ENCODE data around the gene MGRN1. TPM values are rescaled to one million over a fixed set of nuclear protein-coding genes. Genes with fewer than 3 reads are reported as not detected.
A peak's percentile ranks its signal among the peaks of the same experiment; 100 is the strongest.
"Not testable (repeated sequence)": the region's sequence is repeated elsewhere in the genome, so short reads cannot be mapped to it uniquely, and the experiment has no call there.

Gene MGRN1
- total RNA-seq, 1 donor from 2014 or later = 104 TPM

DNA sequence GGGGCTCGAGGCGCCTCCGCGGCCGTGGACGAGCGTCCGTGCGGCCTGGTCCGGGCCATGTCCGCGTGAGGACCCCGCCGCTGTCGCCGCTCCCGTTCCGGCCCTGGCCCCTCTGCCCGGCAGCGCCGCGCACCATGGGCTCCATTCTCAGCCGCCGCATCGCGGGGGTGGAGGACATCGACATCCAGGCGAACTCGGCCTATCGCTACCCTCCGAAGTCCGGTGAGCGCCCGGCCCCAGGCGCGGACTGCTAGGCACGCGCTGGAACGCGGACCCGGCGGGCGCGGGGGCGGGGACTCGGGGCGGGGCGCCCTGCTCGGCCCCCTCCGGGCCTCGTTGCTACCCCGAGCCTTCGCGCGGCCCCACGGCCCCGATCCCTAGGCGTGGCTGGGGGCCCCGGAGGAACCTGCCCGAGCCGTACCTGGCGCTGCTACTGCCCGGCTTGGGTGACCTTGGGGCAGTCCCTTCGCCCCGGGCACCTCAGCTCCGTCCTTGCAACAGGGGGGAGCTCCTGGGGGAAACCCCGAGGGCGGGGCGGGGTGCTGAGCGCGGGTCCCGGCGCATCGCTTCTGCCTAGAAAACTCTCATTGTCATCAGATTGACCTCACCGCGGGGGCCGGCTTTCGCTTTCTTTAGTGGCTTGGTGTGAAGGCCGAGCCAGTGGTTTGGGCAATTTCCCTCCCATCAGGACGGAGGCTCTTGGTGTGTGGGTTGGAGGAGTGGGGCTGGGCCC lies 367 bp downstream of the MGRN1 start:
- DNase-seq (ENCODE audit: low spot score) = peak; percentile 68

DNA sequence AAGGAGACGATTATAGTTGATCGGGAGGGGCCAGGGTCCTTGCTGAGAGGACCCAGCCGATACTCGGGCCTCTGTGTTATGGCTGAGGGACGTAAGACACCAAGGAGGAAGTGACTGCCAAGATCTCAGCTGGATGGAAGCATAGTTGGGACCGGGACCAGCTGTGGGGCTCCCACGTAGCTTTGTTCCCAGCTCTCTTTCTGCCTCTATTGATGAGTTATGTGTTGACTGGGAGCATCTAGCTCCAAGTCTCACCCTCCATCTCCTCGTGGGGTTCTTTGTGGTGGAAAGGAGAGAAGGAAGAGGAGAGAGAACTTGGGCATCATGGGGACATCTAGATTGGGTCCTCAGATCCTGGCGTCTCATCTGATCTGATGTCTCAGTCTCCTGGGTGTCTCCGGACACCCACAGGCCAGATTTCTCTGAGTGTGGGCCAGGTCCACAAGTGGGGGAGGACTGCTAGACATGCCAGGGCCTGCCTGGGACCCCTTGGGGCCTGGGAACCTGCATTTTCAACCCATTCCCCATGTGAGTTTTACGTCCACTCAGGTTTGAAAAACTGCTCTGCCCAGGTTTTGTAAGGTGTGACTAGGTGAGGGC lies 1.0 kb downstream of the MGRN1 start:
- DNase-seq (ENCODE audit: low spot score) = no peak

DNA sequence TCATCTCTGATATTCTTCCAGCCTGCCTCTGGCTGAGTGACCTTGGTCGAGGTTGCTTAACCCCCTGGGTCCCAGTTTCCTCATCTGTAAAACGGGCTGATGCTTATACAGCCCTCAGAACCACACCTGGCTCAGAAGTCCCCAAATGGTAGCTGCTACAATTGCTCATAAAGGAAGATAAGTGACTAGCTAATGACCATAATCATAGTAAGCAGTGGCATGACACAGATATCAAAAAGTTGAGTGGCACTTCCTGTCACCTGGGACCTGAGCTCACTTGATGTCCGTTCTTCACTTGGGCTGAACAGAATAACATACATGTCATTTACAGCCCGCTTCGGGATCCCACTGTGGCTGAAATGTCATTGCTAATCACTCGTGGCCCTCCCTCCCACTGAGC lies 1.8 kb downstream of the MGRN1 start:
- DNase-seq (ENCODE audit: low spot score) = no peak

DNA sequence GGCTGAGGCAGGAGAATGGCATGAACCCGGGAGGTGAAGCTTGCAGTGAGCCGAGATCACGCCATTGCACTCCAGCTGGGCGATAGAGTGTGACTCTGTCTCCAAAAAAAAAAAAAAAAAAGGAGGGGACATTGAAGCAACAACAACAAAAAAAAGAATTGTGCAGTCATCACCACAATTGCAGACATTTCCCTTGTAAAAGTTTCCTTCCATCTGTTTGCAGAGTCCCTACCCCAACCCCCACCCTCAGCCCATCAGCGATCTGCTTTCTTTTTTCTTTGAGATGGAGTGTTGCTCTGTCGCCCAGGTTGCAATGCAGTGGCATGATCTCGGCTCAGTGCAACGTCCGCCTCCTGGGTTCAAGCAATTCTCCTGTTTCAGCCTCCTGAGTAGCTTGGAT lies 3.7 kb downstream of the MGRN1 start:
- DNase-seq (ENCODE audit: low spot score) = no peak

DNA sequence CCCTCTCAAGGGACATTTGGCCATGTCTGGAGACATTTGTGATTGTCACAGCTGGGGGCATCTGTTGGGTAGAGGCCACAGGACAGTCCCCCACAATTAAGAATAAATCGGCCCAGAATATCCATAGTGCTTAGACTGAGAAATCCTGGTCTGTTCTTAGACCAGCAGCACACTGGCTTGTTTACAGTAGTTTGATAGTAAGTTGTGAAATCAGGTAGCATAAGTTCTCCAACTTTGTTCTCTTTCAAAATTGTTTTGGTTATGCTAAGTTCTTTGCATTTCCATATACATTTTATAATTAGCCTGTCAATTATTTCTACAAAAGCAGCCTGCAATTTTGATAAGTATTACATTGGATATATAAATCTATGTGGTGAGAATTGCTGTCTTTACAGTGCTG lies 6.8 kb downstream of the MGRN1 start:
- no peak for DNase-seq (ENCODE audit: low spot score)

DNA sequence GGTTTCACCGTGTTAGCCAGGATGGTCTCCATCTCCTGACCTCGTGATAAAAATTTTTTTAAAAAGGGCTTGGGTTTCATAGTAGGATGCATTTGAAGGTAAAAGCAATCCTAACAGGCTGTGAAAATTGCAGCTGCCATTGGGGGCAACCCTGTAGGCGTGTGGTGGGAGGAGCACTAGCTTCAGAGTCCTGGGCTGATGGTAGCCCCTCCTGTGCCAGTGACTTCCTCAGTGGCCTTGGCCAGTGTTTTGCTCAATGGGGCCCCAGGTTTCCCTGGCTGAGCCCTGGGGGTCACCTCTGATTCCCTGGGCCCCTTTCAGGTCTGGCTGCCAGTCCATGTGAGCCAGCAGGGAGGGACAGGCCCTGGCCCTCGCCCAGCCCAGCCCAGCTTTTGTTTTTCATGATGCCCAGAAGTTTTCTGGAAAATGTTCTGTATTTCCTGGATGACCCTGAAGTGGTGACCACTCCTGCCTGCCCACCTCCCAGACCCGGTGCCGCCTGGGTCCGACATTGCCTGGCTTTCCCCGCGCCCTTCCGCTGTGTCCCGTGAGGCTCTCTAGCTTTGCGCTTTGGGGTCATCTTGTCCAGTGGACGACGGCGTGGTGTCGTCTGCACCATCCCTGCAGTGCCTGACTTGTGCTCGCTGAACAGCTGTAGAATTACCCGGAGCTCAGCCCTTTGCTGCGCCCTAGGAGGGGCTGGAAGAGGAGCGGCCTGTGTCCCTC lies 9.4 kb downstream of the MGRN1 start:
- DNase-seq (ENCODE audit: low spot score) = no peak

DNA sequence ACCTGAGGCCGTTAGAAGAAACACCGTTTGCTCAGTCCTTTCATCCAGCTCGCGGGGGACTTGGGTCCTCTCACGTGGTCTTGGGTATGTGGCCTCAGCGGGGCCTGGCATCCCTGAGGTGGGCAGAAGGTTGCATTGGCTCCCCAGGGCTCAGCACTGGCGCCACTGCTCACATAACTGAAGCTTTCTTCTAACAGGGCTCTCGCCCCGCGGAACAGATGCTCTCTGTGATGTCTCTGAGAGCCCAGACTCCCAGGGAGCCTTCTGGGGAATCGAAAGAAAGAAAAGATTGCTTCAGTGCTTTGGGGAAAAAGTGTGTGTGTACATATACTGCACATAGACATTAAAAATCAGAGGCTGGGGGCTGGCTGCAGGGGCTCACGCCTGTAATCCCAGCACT lies 10.1 kb downstream of the MGRN1 start:
- no peak for DNase-seq (ENCODE audit: low spot score)

DNA sequence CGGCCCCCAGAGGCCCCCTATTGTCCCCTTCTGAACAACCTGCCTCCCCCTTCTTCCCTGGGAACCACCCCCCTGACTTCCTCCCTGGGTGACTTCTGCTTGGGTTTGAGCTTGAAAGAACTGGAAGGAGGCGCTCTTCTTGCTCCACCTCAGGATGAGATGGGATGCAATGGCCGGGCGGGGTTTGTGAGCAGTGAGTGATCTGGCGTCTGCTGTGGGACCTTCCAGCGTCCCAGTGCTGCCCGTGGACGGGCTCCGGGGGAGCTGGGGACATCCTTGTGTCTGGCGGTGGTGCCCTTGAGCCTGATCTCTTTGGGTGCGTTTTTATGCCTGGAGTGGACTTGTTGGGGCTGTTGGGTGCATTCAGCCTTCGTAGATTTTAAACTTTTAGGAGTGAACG lies 11.6 kb downstream of the MGRN1 start:
- DNase-seq (ENCODE audit: low spot score) = no peak

DNA sequence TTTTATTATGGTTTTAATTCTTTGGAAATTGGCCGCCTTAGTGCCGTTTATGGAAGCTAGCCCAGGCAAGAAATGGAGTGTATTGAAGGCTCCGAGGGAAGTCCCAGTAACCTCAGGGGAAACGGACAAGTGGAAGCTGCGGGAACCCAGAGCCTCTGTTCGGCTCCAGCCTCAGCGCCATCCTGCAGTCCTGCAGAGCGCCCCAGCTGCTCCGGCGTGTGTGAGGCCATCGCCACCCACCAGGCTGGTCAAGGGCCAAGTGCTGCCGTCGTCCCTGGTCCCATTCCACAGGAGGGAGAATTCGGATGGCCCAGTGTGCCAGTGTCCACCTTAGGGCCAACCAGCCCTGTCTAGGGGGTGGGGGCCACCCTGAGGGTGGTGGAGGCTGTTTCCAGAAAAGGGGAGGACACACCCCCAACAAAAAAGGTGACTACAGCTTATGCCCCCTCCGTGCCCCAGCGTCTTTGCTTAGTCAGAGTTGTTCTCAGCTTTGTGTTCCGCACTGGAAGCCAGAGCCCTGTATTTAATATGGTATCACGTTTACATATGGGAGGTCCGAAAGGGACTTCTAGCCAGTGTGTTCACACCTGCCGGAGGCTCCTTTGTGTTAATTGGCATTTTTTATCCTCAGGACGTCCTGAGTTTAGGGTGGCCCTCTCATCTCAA lies 13.0 kb downstream of the MGRN1 start:
- DNase-seq (ENCODE audit: low spot score) = no peak

DNA sequence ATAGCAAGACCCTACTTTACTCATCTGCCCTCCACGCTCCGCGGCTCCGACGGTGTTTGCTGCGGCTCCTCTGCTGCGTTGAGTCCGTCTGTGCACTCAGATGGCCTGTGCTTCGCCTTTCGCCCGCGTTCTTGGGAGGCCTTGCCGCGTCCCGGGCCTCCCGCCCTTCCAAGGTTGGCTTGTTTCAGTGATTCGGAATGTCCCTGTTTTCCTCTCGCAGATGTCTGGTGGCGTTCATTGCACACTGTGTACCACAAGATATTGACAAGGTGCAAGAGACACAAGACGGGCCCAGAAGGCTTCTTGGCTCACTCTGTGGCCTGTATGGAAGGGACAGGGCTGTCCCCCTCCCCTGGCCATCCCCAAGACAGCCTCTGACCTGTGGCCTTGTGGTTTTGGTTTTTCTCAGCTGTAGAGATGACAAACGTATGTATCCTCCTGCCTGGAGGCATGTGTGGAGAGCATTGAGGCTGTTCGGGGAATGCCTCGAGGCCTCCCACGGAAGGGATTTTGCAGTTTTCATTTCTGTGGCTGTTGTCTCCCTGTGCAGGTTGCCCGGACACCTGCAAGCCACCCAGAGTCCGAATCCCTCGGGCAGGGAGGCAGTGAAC lies 15.4 kb downstream of the MGRN1 start:
- no peak for DNase-seq (ENCODE audit: low spot score)

DNA sequence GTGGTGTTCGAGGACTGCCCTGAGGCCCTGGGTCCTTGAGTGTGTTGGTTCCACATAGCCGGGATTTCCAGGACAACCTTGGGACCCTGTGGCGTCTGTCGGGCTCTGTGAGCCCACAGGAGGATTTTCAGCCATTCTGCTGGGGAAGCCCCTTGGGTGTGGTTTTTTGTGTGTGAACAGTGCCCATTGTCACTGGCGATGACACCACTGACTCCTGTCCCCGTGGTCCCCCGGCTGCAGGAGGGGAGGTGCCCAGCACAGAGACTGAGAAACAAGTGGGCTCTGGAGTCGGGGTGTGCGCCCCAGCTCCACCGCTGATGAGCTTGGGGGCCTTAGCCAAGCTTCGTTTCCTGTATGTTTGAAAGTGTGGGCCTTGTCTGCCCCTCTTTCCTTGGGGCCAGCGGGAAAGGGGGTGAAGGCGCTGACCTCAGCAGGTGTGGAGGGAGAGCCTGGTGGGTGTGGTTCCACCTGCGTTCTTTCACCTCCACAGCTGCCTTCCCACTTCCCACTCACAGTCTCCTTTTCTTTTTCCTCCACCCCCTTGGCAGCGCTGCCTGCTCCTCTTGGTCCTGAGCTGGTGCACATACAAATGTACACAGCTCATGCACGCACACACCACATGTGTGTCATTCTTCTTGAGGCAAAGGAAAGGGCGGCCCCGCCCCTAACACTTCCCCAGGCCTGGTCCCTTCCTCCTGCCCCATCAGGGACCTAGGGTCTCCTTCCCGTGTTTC lies 16.1 kb downstream of the MGRN1 start:
- no peak for DNase-seq (ENCODE audit: low spot score)

DNA sequence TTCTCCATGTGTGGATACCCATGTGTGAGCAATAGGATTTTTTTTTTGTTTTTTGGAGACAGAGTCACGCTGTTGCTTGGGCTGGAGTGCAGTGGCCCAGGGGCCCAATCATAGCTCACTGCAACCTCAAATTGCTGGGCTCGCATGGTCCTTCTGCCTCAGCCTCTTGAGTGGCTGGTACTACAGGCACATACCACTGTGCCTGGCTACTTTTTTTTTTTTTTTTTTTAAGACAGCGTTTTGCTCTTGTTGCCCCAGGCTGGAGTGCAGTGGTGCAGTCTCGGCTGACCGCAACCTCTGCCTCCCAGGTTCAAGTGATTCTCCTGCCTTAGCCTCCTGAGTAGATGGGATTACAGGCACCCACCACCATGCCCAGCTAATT lies 16.7 kb downstream of the MGRN1 start:
- no peak for DNase-seq (ENCODE audit: low spot score)

DNA sequence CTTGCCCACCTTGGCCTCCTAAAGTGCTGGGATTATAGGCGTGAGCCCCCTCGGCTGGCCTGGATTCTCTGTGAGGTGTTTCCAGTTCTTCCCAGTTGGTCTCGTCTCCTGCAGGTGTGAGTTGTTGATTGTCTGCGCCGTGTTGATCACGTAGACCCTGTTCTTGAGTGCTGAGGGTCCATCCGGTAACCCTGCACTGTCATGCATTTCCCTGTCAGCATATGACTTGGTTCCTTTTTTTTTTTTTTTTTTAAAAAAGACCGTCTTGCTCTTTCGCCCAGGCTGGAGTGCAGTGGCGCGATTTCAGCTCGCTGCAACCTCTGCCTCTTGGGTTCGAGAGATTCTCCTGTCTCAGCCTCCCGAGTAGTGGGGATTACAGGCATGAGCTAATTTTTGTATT lies 17.3 kb downstream of the MGRN1 start:
- DNase-seq (ENCODE audit: low spot score) = no peak

DNA sequence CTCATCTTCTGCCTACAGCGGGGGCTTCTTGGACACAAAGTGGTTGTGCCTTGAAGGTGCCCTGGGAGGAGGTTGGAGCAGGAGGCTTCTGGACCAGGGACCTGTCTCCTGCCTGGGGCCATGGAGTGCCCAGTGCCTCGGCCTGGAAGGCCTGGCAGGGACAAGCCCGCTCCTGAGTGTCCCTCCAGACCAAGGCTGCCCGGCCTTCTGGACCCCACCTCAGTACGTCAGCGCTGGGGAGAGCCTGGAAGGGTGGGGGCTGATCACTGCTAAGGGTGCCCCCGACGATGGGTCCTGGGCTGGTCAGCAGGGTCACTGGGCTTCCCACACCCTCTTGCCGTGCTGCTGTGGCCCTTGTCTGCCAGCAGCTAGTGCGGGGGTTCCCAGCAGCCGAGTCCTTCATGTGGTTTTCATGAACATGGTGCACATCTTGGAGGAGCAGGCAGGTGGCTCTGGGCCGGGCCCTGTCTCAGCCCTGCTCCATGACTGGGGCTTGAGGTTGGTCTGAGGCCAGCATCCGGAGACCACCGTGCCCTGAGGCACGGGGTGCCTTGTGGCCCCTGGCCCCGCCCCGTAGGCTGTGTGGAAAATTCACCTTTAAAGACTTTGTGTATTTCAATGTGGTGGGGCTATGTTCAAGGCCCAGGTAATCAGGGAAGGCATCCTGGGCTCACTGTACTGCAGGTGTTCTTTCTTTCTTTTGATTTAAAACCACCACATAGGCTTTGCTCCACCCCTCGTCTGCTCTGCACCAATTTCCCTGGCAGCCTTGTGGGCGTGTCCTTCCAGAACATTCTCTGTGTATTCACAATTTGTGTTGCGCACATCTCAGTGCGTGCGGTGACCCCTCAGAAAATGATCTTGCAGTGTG lies 22.4 kb downstream of the MGRN1 start:
- DNase-seq (ENCODE audit: low spot score) = no peak

DNA sequence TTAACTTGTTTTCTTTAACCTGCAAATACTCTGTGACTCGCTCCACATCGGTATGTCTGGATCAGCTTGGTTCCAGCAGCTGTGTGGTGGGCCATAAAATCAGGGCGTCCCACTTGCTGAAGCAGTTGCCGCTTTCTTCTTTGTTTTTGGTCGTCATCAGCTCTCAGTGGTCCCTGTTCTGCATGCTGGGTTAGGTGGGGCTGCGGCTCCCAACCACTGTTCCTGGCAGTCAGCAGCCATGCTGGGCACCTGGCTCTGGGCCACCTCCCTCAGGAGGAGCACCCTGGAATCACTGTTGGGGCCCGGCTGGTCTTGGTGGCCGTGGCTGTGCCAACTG lies 23.0 kb downstream of the MGRN1 start:
- DNase-seq (ENCODE audit: low spot score) = no peak

DNA sequence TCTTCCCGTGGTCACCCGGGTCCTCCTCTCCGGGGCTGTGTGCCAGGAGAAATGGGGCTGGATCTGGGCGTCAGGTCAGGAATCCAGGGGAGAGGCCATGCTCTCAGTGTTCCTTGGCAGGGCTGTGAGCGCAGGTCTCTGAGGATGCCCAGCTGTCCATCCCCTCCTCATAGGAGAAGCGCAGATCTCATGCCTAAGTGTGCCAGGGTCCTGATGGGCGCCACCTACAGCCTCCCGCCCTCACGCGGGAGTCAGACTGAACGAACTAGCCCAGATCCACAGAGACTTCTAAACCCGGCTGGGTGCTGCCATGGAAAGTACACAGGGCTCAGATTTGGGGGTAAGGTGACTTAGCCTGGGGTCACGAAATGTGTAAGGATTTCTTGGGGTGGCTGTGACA lies 24.3 kb downstream of the MGRN1 start:
- DNase-seq (ENCODE audit: low spot score) = no peak

DNA sequence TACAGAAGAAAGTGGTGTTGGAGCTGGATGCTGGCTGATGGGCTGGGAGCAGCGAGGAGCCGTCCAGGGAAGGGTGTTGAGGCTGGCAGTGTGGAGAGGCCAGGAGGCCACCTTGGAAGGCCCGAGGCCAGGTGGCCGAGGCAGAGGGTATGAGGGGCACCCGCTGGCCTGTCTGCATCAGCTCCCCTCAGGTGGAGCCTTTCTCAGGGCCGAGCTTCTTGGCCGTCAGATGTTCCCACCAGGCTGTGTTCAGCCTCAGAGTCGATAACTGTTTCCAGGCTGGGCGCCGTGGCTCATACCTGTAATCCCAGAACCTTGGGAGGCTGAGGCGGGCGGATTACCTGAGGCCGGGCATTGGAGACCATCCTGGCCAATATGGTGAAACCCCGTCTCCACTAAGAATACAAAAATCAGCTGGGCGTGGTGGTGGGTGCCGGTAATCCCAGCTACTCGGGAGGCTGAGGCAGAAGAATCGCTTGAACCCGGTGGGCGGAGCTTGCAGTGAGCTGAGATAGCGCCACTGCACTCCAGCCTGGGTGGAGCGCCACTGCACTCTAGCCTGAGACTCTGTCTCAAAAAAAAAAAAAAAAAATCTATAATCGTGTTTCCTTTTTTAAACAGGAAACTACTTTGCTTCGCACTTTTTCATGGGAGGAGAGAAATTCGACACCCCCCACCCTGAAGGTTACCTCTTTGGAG lies 25.3 kb downstream of the MGRN1 start:
- no peak for DNase-seq (ENCODE audit: low spot score)

DNA sequence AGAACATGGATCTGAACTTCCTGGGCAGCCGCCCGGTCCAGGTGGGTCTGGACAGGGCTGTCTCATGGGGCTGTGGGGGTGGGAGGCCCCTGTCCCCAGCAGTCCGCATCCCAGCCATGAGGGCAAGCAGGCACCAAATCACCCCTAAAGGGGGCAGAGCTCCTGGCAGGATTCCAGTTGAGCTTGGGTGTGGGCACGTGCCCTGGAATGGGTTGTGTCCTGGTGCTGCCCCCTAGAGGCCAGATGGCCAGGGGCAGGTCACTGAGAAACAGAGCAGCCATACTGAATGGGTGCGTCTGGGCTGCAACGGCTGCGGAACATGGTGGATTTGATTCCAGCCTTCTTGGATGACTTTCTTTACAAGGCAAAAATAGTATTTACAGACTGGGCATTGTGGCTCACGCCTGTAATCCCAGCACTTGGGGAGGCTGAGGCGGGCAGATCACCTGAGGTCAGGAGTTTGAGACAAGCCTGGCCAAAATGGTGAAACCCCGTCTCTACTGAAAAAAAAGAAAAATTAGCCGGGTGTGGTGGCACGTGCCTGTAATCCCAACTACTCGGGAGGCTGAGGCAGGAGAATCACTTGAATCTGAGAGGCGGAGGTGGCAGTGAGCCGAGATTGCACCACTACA lies 25.9 kb downstream of the MGRN1 start:
- DNase-seq (ENCODE audit: low spot score) = not testable (repeated sequence)

DNA sequence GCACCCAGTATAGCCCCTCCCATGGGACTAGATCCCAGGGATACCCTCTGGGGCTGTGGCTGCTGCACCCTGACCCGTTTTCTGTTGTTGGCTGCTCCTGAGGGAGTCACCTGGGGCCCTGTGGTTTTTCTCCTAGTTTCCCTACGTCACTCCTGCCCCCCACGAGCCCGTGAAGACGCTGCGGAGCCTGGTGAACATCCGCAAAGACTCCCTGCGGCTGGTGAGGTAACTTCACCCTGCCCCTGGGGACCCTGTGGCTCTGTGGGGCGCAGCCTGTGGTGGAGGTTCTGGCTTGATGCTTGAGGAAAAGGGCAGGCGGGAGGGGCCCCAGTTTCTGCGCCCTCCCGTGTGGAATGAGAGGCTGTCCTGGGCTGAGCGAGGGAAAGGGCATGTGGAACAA lies 27.2 kb downstream of the MGRN1 start:
- no peak for DNase-seq (ENCODE audit: low spot score)

DNA sequence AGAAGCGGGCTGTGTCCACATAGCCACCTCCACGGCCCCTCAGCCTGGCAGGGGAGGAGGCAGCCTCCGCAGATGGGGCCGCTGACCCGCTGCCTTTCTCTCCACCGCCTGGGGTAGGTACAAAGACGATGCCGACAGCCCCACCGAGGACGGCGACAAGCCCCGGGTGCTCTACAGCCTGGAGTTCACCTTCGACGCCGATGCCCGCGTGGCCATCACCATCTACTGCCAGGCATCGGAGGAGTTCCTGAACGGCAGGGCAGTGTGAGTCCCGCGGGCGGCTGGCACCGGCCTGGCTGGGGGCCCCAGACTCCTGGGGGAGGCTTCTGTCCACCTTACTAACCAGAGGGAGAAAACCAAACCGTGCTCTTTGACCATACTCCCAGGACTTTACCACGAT lies 27.9 kb downstream of the MGRN1 start:
- no peak for DNase-seq (ENCODE audit: low spot score)

All from ureter (tissue), 1 donor.